WERI-Rb-1 (cell line): ENCODE measurements around the gene LONP2.
"Not testable (repeated sequence)": the region's sequence is repeated elsewhere in the genome, so short reads cannot be mapped to it uniquely, and the experiment has no call there.

ENCODE experiments used
- DNase-seq: peaks from one replicate; pipeline ENCODE4 v3.0.0-alpha.2; 2020
- H3K27ac ChIP-seq: fragments of 250-450 bp; sonication (Bioruptor Pico); 2 replicates; pipeline ENCODE4 v1.5.1; 2020; ENCODE audit warnings: mild to moderate bottlenecking, moderate library complexity
- H3K27me3 ChIP-seq: fragments of 250-450 bp; sonication (Bioruptor Pico); 2 replicates; pipeline ENCODE4 v1.5.1; 2021; ENCODE audit warnings: mild to moderate bottlenecking, low read depth, moderate library complexity; ENCODE audit not compliant: insufficient read depth, severe bottlenecking
- H3K36me3 ChIP-seq: fragments of 250-450 bp; sonication (Bioruptor Pico); 2 replicates; pipeline ENCODE4 v1.5.1; 2020; ENCODE audit warnings: mild to moderate bottlenecking, moderate library complexity
- H3K4me3 ChIP-seq: 2 replicates; pipeline ENCODE4 v1.5.1; 2011; ENCODE audit warnings: low read depth, mild to moderate bottlenecking, control low read depth, low read length
- H3K9me3 ChIP-seq: fragments of 250-450 bp; sonication (Bioruptor Pico); 2 replicates; pipeline ENCODE4 v1.5.1; 2021; ENCODE audit warnings: mild to moderate bottlenecking, moderate library complexity; ENCODE audit not compliant: severe bottlenecking
- CTCF ChIP-seq: IDR thresholded peaks from 2 replicates; pipeline ENCODE4 v1.5.1; 2011; ENCODE audit warnings: low read depth, mild to moderate bottlenecking, control low read depth, inconsistent platforms, low read length

Gene LONP2

GRCh38 chr16:48310908-48311641, 67.0 kb downstream of the LONP2 start:
- Histone ChIP-seq H3K4me3 (no peak overlapping the region), H3K27me3 (no peaks in the 10 kb centered on the region), H3K27ac (no peak overlapping the region), H3K36me3 (peaks cover 26% of the 10 kb centered on the region), H3K9me3 (peaks cover 3% of the 10 kb centered on the region)
- no peak for DNase-seq
- TF ChIP-seq CTCF, result no peak

- not testable (repeated sequence) for DNase-seq, H3K4me3 ChIP-seq, H3K27me3 ChIP-seq, H3K9me3 ChIP-seq, H3K27ac ChIP-seq
- H3K36me3 ChIP-seq, result peaks cover 14% of the 10 kb centered on the region; the same call in 1 of the 2 replicates
Measured at GRCh38 chr16:48313905-48314304, 69.8 kb downstream of the LONP2 start.

GRCh38 chr16:48317026-48317425, 72.9 kb downstream of the LONP2 start:
- Histone ChIP-seq H3K36me3 (no peaks in the 10 kb centered on the region; the same call in none of the 2 replicates), H3K4me3 (no peak overlapping the region), H3K27ac (no peak overlapping the region), H3K27me3 (no peaks in the 10 kb centered on the region), H3K9me3 (no peaks in the 10 kb centered on the region)
- DNase-seq, result no peak
- no peak for TF ChIP-seq CTCF

- H3K27ac ChIP-seq, result no peak overlapping the region
Measured at GRCh38 chr16:48317614-48318315, 73.7 kb downstream of the LONP2 start.

GRCh38 chr16:48318630-48319029, 74.5 kb downstream of the LONP2 start:
- Histone ChIP-seq H3K36me3 (no peaks in the 10 kb centered on the region; the same call in none of the 2 replicates), H3K27ac (no peak overlapping the region), H3K4me3 (no peak overlapping the region), H3K9me3 (no peaks in the 10 kb centered on the region), H3K27me3 (no peaks in the 10 kb centered on the region)
- DNase-seq, result no peak
- TF ChIP-seq CTCF, result no peak

More at GRCh38 chr16:48317614-48318315, 73.7 kb downstream of the LONP2 start:
- no peak for DNase-seq
- TF ChIP-seq CTCF, result no peak
- no peaks in the 10 kb centered on the region; the same call in none of the 2 replicates for H3K36me3 ChIP-seq
- no peaks in the 10 kb centered on the region for H3K9me3 ChIP-seq
- no peaks in the 10 kb centered on the region for H3K27me3 ChIP-seq
- no peak overlapping the region for H3K4me3 ChIP-seq

- DNase-seq, result no peak
- no peaks in the 10 kb centered on the region; the same call in none of the 2 replicates for H3K36me3 ChIP-seq
Measured at GRCh38 chr16:48321317-48322036, 77.4 kb downstream of the LONP2 start.

More at GRCh38 chr16:48321317-48322036, 77.4 kb downstream of the LONP2 start:
- Histone ChIP-seq H3K4me3 (no peak overlapping the region), H3K27me3 (no peaks in the 10 kb centered on the region), H3K27ac (no peak overlapping the region), H3K9me3 (no peaks in the 10 kb centered on the region)
- TF ChIP-seq CTCF, result no peak
